Colon (tissue), 2 donors: ENCODE measurements around the gene ANKRD10.
"Not testable (repeated sequence)": the region's sequence is repeated elsewhere in the genome, so short reads cannot be mapped to it uniquely, and the experiment has no call there.

Experiments used
- FAIRE-seq: peaks from 2 replicates; lab custom pipeline; 2012; peaks lifted over from hg19 to GRCh38; lab: Jason Lieb, UNC
- donor health status: control.
- donor health status: control.

The ANKRD10 gene

DNA sequence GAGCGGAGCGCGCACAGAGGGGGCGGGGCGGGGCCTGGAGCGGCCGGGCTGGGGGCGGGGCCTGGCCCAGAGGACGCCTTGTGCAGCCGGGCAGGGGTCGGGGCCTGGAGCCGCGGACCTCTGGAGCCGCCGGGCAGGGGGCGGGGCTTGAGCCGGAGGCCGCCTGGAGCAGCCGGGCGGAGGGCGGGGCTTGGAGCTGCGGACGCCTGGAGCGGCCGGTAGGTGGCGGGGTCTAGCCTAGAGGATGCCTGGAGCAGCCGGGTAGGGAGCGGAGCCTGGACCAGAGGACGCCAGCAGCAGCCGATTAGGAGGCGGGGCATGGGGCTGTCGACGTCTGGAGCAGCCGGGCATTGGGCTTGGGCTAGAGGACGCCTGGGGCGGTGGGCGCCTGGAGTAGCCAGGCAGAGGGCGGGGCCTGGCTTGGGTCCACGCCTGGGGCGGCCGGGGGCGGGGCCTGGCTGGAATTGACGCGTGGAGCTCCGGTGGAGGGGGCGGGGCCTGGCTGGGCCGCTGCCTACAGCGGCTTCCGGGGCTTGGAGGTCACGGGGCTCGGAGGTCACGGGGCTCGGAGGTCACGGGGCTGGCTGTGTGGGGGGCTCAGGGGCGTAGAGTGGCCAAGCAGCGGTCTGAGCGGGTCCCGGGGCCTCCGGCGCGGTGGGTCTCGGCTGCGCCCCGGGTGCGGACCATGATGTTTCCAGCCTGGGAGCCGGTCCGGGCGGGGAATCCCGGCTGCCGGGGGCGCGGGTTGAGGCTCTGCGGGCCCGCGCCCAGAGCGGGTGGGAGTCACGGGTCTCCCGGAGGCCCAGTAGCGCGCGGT is at the start of gene ANKRD10:
Gene ANKRD10, minus strand, starts transcription at position 13 of the 817 bp plus-strand sequence. CDS start 135 bp downstream, outside the sequence.
- FAIRE-seq = no peak

- FAIRE-seq = no peak
Measured at GRCh38 chr13:110964229-110965037, 49.6 kb upstream of the ANKRD10 start.

GRCh38 chr13:110963554-110963970 is 48.7 kb upstream of the ANKRD10 start:
- FAIRE-seq = no peak

DNA sequence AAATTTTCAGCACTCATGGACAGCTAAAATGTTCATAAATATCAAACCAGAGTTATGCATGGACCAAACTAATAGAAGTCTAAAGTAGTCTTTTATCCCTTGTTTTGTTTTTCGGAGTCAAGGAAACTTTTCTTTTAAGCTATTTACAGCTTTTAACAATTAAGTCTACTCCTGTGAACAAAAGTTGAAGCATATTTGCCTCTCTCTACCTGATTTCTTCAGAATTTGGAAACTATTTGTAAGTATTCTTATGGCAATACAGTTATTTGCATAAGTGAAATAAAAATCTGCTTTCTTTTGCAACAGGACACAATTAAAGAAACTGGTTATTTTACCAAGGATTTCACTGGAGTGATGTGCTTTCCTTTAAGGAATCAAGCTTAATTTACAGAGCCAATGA is 47.1 kb upstream of the ANKRD10 start:
- no peak for FAIRE-seq

- no peak for FAIRE-seq
Measured at GRCh38 chr13:110960204-110960603, 45.3 kb upstream of the ANKRD10 start.

DNA sequence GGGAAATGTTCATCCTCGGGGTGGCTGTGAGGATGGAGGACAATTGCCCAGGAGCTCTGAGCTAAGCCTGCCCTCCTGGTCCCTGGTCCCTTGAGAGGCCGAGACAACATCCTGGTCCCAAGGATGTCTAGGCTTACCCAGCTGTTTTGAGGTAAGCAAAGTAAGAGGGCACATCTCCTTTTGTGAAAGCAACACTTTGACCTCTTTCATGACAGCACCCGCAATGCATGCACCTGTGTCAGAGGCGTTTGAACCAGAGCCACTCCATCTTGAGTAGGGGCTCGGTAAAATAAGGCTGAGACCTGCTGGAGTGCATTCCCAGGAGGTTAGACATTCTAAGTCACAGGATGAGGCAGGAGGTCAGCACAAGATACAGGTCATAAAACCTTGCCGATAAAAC is 43.1 kb upstream of the ANKRD10 start:
- FAIRE-seq = no peak

DNA sequence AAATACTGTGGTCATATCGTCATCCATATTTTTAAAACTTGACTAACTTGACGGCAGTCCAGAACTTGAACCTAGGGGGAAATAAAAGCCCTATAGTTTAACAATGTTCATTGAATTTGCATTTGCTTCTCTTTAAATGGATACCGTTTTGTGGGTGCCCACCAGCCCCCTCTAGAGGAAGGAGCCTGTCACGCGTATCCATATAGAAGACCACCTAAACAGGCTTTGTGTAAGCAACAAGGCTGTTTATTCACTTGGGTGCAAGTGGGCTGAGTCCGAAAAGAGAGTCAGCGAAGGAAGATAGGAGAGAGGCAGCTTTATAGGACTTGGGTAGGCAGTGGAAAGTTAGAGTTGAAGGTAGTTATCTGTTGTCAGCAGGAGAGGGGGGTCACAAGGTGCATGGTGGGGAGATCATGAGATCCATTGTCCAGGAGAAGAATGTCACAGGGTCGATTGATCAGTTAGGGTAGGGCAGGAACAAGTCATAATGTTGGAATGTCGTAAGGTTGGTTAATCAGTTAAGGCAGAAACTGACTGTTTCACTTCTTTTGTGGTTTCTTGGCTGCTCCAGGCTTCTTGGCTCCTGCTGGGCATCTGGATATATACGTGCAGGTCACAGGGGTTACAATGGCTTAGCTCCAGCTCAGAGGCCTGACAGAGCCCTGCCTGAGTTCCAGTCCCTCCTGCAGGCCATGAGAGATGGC is 42.5 kb upstream of the ANKRD10 start:
- no peak for FAIRE-seq

GRCh38 chr13:110956216-110956615 is 41.3 kb upstream of the ANKRD10 start:
- not testable (repeated sequence) for FAIRE-seq

DNA sequence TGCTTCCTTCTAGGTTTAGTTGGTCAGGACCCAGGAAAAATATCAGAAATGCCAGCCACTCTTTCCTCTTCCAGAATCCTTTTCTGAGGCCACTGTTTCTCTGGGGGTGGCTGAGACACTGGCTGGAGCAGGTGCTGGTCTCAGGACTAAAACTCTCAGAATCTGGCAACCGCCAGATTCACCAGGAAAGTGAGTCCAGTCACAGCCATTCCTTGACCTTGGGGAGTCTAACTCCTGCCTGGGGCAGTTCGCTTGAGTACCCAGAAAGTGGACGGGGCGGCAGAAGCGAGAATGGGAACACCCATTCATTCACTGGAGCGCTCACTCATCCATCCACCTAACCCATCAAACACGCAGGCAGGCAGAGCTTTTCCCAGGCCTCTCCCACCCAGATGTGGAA is 40.7 kb upstream of the ANKRD10 start:
- not testable (repeated sequence) for FAIRE-seq

DNA sequence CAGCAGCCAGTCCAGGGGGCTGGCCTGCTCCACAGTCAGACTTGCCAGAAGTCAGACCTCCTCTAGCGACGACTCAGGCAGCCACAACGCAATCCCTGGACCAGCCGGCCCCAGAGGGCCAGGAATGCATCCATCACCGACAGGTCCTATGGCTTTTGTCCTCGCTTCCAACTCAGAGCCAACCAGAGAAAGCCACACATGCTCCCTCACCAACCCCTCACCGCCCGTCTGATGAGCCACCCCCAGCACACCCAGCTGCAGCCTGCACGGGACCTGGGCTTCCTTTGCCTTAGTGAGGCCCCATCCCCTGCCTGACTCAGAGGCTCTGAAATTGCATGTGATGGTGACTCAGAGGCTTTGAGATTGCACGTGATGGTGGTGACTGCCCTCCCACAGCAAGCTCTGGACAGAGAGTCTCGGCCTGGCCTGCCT is 40.2 kb upstream of the ANKRD10 start:
- FAIRE-seq = not testable (repeated sequence)

GRCh38 chr13:110954533-110954920 is 39.7 kb upstream of the ANKRD10 start:
- FAIRE-seq = not testable (repeated sequence)

GRCh38 chr13:110953833-110954532 is 39.1 kb upstream of the ANKRD10 start:
- FAIRE-seq = no peak

DNA sequence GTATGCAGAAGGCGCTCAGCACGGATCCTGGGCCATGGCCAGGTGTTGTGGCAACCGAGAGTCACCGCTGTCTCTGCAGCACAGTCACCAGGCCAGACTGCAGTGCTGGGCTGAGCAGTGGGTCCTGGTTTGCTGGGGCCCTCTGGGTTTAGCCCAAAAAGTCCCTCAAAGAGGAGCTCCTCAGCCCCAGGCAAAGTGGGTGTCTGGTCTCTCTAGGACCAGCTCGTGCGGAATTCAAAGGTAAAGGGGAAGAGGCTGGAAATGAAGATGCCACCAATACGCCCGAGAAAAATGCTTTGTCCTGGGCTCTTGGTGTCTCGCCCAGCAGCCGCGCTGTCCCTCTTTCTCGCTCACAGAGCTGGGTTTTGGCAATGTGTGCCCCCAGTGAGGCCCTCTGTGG is 38.5 kb upstream of the ANKRD10 start:
- FAIRE-seq = no peak

DNA sequence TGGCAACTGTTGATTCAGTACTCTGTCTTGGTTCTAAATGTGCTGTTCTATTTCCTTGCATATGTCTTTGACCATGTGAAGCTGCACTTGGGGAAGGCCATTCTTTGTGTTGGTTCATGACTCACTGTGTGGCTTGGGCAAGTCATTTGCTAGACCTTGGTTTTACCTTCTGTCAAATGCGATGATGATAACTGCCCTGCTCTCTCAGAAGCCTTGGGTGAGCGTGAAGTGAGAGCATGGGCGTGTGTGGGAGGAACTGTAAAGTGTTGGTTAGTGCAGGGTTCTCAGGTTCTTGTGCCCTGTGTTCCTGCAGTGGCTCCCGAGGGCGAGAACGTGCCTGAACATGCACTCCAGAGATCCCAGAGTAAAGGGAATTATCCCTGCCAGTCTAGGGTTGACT is 37.3 kb upstream of the ANKRD10 start:
- not testable (repeated sequence) for FAIRE-seq

- no peak for FAIRE-seq
Measured at GRCh38 chr13:110950819-110951570, 36.1 kb upstream of the ANKRD10 start.

DNA sequence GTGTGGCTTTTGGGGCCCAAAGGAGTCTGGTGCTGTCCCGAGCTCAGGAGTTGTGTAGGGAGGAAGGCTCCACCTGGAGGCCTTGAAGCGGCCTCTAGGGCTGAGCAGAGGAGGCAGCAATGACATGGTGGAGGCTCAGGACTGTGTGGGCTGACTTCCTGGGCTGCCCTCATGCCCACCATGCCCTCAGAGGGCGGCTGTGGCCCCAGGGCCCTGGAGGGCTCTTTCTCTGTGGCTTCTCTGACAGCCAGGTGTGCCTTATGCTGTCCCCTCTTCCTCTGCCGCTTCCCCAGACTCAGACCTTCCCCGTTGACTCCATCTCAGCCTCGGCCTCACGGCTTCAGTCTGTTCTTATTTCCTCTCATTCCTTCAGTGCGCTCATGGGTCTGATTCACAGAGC is 35.5 kb upstream of the ANKRD10 start:
- no peak for FAIRE-seq

DNA sequence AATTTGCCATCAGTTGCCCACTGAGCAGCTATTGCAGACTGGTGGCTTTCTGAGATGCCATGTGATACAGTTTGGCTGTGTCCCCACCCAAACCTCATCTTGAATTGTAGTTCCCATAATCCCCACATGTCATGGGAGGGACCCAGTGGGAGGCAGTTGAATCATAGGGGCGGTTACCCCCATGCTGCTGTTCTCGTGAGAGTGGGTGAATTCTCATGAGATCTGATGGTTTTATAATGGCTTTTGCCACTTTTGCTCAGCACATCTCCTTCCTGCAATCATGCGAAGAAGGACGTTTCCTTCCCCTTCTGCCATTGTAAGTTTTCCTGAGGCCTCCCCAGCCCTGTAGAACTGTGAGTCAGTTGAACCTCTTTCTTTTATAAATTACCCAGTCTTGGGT is 34.8 kb upstream of the ANKRD10 start:
- no peak for FAIRE-seq

DNA sequence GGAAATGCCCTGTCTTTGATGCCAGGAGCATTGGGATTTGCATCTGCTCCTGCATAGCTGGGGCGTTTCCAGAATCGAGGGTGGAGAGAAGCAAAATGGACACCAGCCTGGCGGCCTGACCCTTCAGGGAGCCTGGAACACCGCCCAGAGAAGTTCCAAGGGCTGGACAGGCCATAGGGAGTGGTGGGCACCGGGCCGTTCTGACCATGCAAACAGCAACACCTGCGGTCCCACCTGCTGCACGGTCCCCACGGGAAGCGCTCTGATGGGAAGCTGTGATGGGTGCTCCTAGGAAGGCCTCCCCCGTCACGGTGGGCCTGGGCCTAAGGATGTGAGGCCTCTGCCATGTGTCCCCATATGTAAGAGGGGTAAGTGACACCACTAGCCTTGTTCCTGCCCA is 34.2 kb upstream of the ANKRD10 start:
- no peak for FAIRE-seq

- FAIRE-seq = not testable (repeated sequence)
Measured at GRCh38 chr13:110947338-110947737, 32.5 kb upstream of the ANKRD10 start.

GRCh38 chr13:110945928-110946570 is 31.2 kb upstream of the ANKRD10 start:
- FAIRE-seq = no peak
